GM12891 (cell line): ENCODE measurements around the gene CABCOCO1.

Experiments
- PAX5 ChIP-seq: IDR thresholded peaks from 2 replicates; pipeline ENCODE4 v1.6.1; 2011; ENCODE audit warnings: low read length, moderate library complexity, mild to moderate bottlenecking; ENCODE audit not compliant: insufficient read depth, severe bottlenecking
- POLR2A ChIP-seq: IDR thresholded peaks from 2 replicates; pipeline ENCODE4 v1.6.1; 2011; ENCODE audit warnings: low read depth, low read length, control low read depth
- POLR2AphosphoS5 ChIP-seq: IDR thresholded peaks from 2 replicates; pipeline ENCODE4 v1.6.1; 2011; ENCODE audit warnings: low read depth, low read length, control low read depth
- POU2F2 ChIP-seq: IDR thresholded peaks from 2 replicates; pipeline ENCODE4 v1.6.1; 2011; ENCODE audit warnings: low read depth, mild to moderate bottlenecking, control low read depth, low read length, moderate library complexity
- SPI1 ChIP-seq: IDR thresholded peaks from 2 replicates; pipeline ENCODE4 v1.6.1; 2011; ENCODE audit warnings: low read depth, low read length, control low read depth
- TAF1 ChIP-seq: IDR thresholded peaks from 2 replicates; pipeline ENCODE4 v1.6.1; 2011; ENCODE audit warnings: low read depth, low read length, control low read depth

DNA sequence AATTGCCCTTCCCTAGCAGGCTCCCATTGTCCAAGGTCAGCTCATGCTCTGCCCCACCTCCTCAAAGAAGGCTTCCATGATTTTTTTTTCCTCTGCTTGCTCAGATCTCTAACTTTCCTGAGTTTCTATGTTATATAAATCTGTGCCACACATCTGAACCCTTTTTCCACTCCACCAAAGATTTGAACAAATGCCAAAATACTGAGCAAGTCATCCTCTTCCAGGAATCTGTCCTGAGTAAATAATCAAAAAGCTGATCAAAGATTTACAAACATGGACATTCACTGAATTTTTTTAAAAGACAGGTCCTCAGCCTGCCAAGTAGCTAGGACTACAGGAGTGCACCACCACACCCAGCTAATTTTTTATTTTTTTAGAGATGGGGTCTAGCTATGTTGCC is 136.0 kb downstream of the CABCOCO1 start:
- no peak for TF ChIP-seq POLR2AphosphoS5
- TF ChIP-seq TAF1: no peak
- TF ChIP-seq POLR2A: no peak
- TF ChIP-seq SPI1: no peak
- no peak for TF ChIP-seq POU2F2
- TF ChIP-seq PAX5: no peak
